ENCODE data around the gene ARF5. TPM values are rescaled to one million over a fixed set of nuclear protein-coding genes. Genes with fewer than 3 reads are reported as not detected.
A peak's percentile ranks its signal among the peaks of the same experiment; 100 is the strongest.

Gene ARF5
- total and polyA plus RNA-seq, 2 donors, result 133 to 205 TPM

GRCh38 chr7:127592550-127592949, 4.3 kb downstream of the ARF5 start:
- Histone ChIP-seq H3K27ac (ENCODE audit: low read depth in 1 of 2, low read length in 1 of 2) (no peak overlapping the region), H3K27me3 (ENCODE audit: control insufficient read depth in 2 of 2, insufficient read depth in 1 of 2, low read length in 1 of 2) (peaks cover 0 to 5% of the 10 kb centered on the region in 2 donors), H3K4me1 (ENCODE audit: control insufficient read depth in 2 of 2, insufficient read depth in 2 of 2, low read length in 2 of 2) (peaks cover 13 to 14% of the 10 kb centered on the region in 2 donors), H3K9me3 (ENCODE audit: control insufficient read depth in 2 of 2, insufficient read depth in 1 of 2, low read length in 1 of 2) (peaks cover 0 to 3% of the 10 kb centered on the region in 2 donors), H3K4me3 (ENCODE audit: low read length in 2 of 2) (no peak overlapping the region), H3K36me3 (ENCODE audit: control insufficient read depth in 2 of 2, insufficient read depth in 2 of 2, low read length in 1 of 2) (peaks cover 13 to 17% of the 10 kb centered on the region in 2 donors)
- DNase-seq (ENCODE audit: low read depth in 6 of 9, low spot score in 9 of 9), result no peak
- WGBS, result 92% methylated on average over 4 of the region's 4 CpGs

- Histone ChIP-seq H3K27me3 (ENCODE audit: control insufficient read depth in 2 of 2, insufficient read depth in 1 of 2, low read length in 1 of 2) (no peaks in the 10 kb centered on the region), H3K27ac (ENCODE audit: low read depth in 1 of 2, low read length in 1 of 2) (no peak overlapping the region), H3K4me3 (ENCODE audit: low read length in 2 of 2) (no peak overlapping the region), H3K9me3 (ENCODE audit: control insufficient read depth in 2 of 2, insufficient read depth in 1 of 2, low read length in 1 of 2) (peaks cover 0 to 4% of the 10 kb centered on the region in 2 donors), H3K36me3 (ENCODE audit: control insufficient read depth in 2 of 2, insufficient read depth in 2 of 2, low read length in 1 of 2) (peaks cover 13 to 17% of the 10 kb centered on the region in 2 donors), H3K4me1 (ENCODE audit: control insufficient read depth in 2 of 2, insufficient read depth in 2 of 2, low read length in 2 of 2) (peaks cover 1 to 2% of the 10 kb centered on the region in 2 donors)
- WGBS, result 9% methylated on average over 1 of the region's 1 CpG
- DNase-seq (ENCODE audit: low read depth in 6 of 9, low spot score in 9 of 9), result peak in 1 of 9 donors; percentile 25
Observed at GRCh38 chr7:127594490-127594889, 6.3 kb downstream of the ARF5 start.

GRCh38 chr7:127595737-127596136, 7.5 kb downstream of the ARF5 start:
- no peak for DNase-seq (ENCODE audit: low read depth in 6 of 9, low spot score in 9 of 9)
- Histone ChIP-seq H3K27ac (ENCODE audit: low read depth in 1 of 2, low read length in 1 of 2) (no peak overlapping the region), H3K4me3 (ENCODE audit: low read length in 2 of 2) (no peak overlapping the region), H3K9me3 (ENCODE audit: control insufficient read depth in 2 of 2, insufficient read depth in 1 of 2, low read length in 1 of 2) (peaks cover 0 to 4% of the 10 kb centered on the region in 2 donors), H3K4me1 (ENCODE audit: control insufficient read depth in 2 of 2, insufficient read depth in 2 of 2, low read length in 2 of 2) (no peaks in the 10 kb centered on the region), H3K36me3 (ENCODE audit: control insufficient read depth in 2 of 2, insufficient read depth in 2 of 2, low read length in 1 of 2) (peaks cover 11 to 13% of the 10 kb centered on the region in 2 donors), H3K27me3 (ENCODE audit: control insufficient read depth in 2 of 2, insufficient read depth in 1 of 2, low read length in 1 of 2) (no peaks in the 10 kb centered on the region)
- WGBS, result 98% methylated on average over 5 of the region's 5 CpGs

DNA sequence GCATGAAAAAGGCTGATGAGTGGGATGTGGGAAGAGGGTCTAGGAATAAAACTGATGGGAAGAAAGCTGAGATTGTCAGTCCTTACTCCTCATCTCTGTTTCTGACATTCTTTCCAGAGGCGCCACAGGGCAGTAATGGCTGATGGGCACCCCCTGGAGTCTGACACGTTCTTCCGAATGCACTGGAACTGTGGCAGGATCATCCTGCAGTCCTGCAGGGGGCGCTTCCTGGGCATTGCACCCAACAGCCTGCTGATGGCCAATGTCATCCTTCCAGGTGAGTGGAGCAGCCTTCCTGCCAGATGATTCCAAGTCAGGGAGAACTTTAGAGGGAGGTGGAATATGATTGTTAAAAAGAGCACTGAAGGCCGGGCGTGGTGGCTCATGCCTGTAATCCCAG, 10.1 kb downstream of the ARF5 start:
- WGBS, result 83% methylated on average over 6 of the region's 6 CpGs
- Histone ChIP-seq H3K9me3 (ENCODE audit: control insufficient read depth in 2 of 2, insufficient read depth in 1 of 2, low read length in 1 of 2) (peaks cover 0 to 4% of the 10 kb centered on the region in 2 donors), H3K36me3 (ENCODE audit: control insufficient read depth in 2 of 2, insufficient read depth in 2 of 2, low read length in 1 of 2) (no peaks in the 10 kb centered on the region), H3K27ac (ENCODE audit: low read depth in 1 of 2, low read length in 1 of 2) (no peak overlapping the region), H3K4me1 (ENCODE audit: control insufficient read depth in 2 of 2, insufficient read depth in 2 of 2, low read length in 2 of 2) (no peaks in the 10 kb centered on the region), H3K4me3 (ENCODE audit: low read length in 2 of 2) (no peak overlapping the region), H3K27me3 (ENCODE audit: control insufficient read depth in 2 of 2, insufficient read depth in 1 of 2, low read length in 1 of 2) (no peaks in the 10 kb centered on the region)
- no peak for DNase-seq (ENCODE audit: low read depth in 6 of 9, low spot score in 9 of 9)

DNA sequence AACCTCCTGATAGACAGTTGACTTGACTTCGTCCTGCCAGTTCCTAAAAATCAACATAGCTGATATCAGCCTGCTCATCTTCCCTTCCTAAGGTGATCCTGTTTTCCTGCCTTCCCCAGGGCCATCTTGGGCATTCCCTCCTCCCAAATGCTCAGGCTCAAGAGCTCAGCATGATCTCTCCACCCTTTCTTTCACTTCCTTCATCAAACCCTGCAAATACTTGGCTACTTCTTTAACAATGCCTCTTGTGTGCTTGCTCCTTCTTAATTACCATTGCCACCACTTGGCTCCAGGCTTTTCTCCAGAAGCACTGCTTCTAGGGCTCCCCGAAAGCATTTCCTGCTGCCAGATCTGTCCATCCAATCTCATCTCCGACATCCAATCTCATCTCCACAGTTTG, 12.7 kb downstream of the ARF5 start:
- Histone ChIP-seq H3K27ac (ENCODE audit: low read depth in 1 of 2, low read length in 1 of 2) (no peak overlapping the region), H3K27me3 (ENCODE audit: control insufficient read depth in 2 of 2, insufficient read depth in 1 of 2, low read length in 1 of 2) (no peaks in the 10 kb centered on the region), H3K9me3 (ENCODE audit: control insufficient read depth in 2 of 2, insufficient read depth in 1 of 2, low read length in 1 of 2) (peaks cover 0 to 4% of the 10 kb centered on the region in 2 donors), H3K36me3 (ENCODE audit: control insufficient read depth in 2 of 2, insufficient read depth in 2 of 2, low read length in 1 of 2) (no peaks in the 10 kb centered on the region), H3K4me3 (ENCODE audit: low read length in 2 of 2) (no peak overlapping the region), H3K4me1 (ENCODE audit: control insufficient read depth in 2 of 2, insufficient read depth in 2 of 2, low read length in 2 of 2) (no peaks in the 10 kb centered on the region)
- DNase-seq (ENCODE audit: low read depth in 6 of 9, low spot score in 9 of 9), result no peak
- whole genome bisulfite sequencing, result 90% methylated on average over 3 of the region's 3 CpGs

- H3K4me1 ChIP-seq (ENCODE audit: control insufficient read depth in 2 of 2, insufficient read depth in 2 of 2, low read length in 2 of 2), result no peaks in the 10 kb centered on the region
- WGBS, result 96% methylated on average over 6 of the region's 6 CpGs
- H3K27ac ChIP-seq (ENCODE audit: low read depth in 1 of 2, low read length in 1 of 2), result no peak overlapping the region
- no peak overlapping the region for H3K4me3 ChIP-seq (ENCODE audit: low read length in 2 of 2)
- peaks cover 0 to 13% of the 10 kb centered on the region in 2 donors for H3K9me3 ChIP-seq (ENCODE audit: control insufficient read depth in 2 of 2, insufficient read depth in 1 of 2, low read length in 1 of 2)
- H3K36me3 ChIP-seq (ENCODE audit: control insufficient read depth in 2 of 2, insufficient read depth in 2 of 2, low read length in 1 of 2), result no peaks in the 10 kb centered on the region
- H3K27me3 ChIP-seq (ENCODE audit: control insufficient read depth in 2 of 2, insufficient read depth in 1 of 2, low read length in 1 of 2), result no peaks in the 10 kb centered on the region
- no peak for DNase-seq (ENCODE audit: low read depth in 6 of 9, low spot score in 9 of 9)
Observed at GRCh38 chr7:127608446-127608845, 20.2 kb downstream of the ARF5 start.

DNA sequence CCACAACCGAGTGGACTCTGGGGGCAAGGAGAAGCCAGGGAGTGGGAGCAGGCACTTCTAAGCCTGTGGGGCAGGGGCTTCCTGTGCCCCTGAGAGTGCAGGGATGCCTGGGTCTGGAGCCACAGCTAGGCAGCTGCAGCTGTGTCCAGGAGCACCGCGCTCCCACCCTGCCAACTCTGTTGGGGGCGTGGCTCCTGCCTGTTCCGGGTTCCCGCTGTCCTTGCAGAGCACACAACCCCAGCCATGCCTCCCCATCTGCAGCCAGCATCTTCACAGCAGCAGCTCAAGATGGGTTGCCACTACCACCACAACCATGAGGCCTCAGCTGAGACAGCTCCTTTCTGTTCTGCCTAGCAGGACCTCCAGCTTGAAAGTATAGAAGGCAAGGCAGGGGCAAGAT, 21.1 kb downstream of the ARF5 start:
- DNase-seq (ENCODE audit: low read depth in 6 of 9, low spot score in 9 of 9), result no peak
- WGBS, result 98% methylated on average over 6 of the region's 6 CpGs

DNA sequence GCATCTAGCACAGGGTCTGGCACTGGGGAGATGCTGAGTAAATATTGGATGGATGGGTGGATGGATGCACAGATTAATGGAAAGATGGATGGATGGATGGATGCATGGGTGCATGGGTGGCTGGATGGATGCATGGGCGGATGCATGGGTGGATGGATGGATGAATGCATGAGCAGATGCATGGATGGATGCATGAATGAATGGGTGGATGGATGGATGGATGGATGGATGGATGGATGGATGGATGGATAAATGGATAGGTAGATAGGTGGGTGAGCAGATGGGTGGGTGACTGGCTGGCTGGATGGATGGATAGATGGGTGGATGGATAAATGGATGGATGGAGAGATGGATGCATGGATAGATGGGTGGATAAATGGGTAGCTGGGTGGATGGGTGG, 24.1 kb downstream of the ARF5 start:
- DNase-seq (ENCODE audit: low read depth in 6 of 9, low spot score in 9 of 9), result no peak
- no peak overlapping the region for H3K4me3 ChIP-seq (ENCODE audit: low read length in 2 of 2)
- H3K27me3 ChIP-seq (ENCODE audit: control insufficient read depth in 2 of 2, insufficient read depth in 1 of 2, low read length in 1 of 2), result peaks cover 0 to 14% of the 10 kb centered on the region in 2 donors
- peaks cover 0 to 13% of the 10 kb centered on the region in 2 donors for H3K9me3 ChIP-seq (ENCODE audit: control insufficient read depth in 2 of 2, insufficient read depth in 1 of 2, low read length in 1 of 2)
- no peak overlapping the region for H3K27ac ChIP-seq (ENCODE audit: low read depth in 1 of 2, low read length in 1 of 2)
- no peaks in the 10 kb centered on the region for H3K36me3 ChIP-seq (ENCODE audit: control insufficient read depth in 2 of 2, insufficient read depth in 2 of 2, low read length in 1 of 2)
- no peaks in the 10 kb centered on the region for H3K4me1 ChIP-seq (ENCODE audit: control insufficient read depth in 2 of 2, insufficient read depth in 2 of 2, low read length in 2 of 2)
- 95% methylated on average over 1 of the region's 1 CpG for WGBS

More for the DNA sequence above, 21.1 kb downstream of the ARF5 start:
- Histone ChIP-seq H3K4me3 (ENCODE audit: low read length in 2 of 2) (no peak overlapping the region), H3K27ac (ENCODE audit: low read depth in 1 of 2, low read length in 1 of 2) (no peak overlapping the region), H3K9me3 (ENCODE audit: control insufficient read depth in 2 of 2, insufficient read depth in 1 of 2, low read length in 1 of 2) (peaks cover 0 to 13% of the 10 kb centered on the region in 2 donors), H3K27me3 (ENCODE audit: control insufficient read depth in 2 of 2, insufficient read depth in 1 of 2, low read length in 1 of 2) (peaks cover 0 to under 1% of the 10 kb centered on the region in 2 donors), H3K36me3 (ENCODE audit: control insufficient read depth in 2 of 2, insufficient read depth in 2 of 2, low read length in 1 of 2) (no peaks in the 10 kb centered on the region), H3K4me1 (ENCODE audit: control insufficient read depth in 2 of 2, insufficient read depth in 2 of 2, low read length in 2 of 2) (no peaks in the 10 kb centered on the region)

- Histone ChIP-seq H3K27me3 (ENCODE audit: control insufficient read depth in 2 of 2, insufficient read depth in 1 of 2, low read length in 1 of 2) (peaks cover 10 to 42% of the 10 kb centered on the region in 2 donors), H3K4me1 (ENCODE audit: control insufficient read depth in 2 of 2, insufficient read depth in 2 of 2, low read length in 2 of 2) (peaks cover 0 to 8% of the 10 kb centered on the region in 2 donors), H3K36me3 (ENCODE audit: control insufficient read depth in 2 of 2, insufficient read depth in 2 of 2, low read length in 1 of 2) (no peaks in the 10 kb centered on the region), H3K9me3 (ENCODE audit: control insufficient read depth in 2 of 2, insufficient read depth in 1 of 2, low read length in 1 of 2) (no peaks in the 10 kb centered on the region), H3K27ac (ENCODE audit: low read depth in 1 of 2, low read length in 1 of 2) (no peak overlapping the region), H3K4me3 (ENCODE audit: low read length in 2 of 2) (no peak overlapping the region)
- 97% methylated on average over 5 of the region's 5 CpGs for WGBS
- DNase-seq (ENCODE audit: low read depth in 6 of 9, low spot score in 9 of 9), result no peak
Observed at GRCh38 chr7:127616724-127617123, 28.5 kb downstream of the ARF5 start.
